Measurements from ENCODE around the gene UBE2D2. TPM values are rescaled to one million over a fixed set of nuclear protein-coding genes. Genes with fewer than 3 reads are reported as not detected.

Gene UBE2D2
- total and polyA plus RNA-seq, 2 of the 13 experiments (the other 11 are each of a cell fraction or from before 2014, with no cell fraction given), result 79.1 to 109 TPM

DNA sequence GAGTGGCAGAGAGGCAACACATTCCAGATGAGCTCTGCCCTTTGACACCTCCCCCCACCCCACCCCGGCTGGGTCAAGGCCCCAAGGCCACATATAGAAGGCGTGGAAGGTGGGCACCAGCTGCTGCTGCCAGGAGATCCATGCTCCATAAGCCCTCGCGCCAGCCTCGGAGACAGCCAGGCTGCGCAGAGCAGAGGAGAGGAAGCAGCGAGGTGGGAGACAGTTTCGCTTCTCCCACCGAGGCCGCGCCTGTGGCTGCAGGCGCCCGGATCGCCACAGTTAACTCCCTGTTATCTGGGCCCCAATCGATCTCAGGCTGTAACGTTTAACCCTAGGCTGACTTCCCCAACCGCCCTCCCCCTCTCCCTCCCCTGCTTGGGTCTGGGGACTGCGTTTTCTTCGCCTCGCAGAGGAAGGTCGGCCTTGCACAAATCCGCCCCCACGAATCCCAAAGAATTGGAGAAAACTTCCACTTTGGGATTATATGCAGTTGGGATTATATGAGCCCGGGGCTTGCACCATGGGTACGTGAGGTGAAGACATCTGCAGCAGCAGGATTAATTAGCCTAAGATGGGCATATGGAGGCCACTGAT is 85.9 kb downstream of the UBE2D2 start (continued):
- TF ChIP-seq, protein P1, sequence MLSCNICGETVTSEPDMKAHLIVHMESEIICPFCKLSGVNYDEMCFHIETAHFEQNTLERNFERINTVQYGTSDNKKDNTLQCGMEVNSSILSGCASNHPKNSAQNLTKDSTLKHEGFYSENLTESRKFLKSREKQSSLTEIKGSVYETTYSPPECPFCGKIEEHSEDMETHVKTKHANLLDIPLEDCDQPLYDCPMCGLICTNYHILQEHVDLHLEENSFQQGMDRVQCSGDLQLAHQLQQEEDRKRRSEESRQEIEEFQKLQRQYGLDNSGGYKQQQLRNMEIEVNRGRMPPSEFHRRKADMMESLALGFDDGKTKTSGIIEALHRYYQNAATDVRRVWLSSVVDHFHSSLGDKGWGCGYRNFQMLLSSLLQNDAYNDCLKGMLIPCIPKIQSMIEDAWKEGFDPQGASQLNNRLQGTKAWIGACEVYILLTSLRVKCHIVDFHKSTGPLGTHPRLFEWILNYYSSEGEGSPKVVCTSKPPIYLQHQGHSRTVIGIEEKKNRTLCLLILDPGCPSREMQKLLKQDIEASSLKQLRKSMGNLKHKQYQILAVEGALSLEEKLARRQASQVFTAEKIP (CRISPR knock-in tag; IDR thresholded peaks at IDR 0.05; ENCODE audit: borderline replicate concordance), result no peak
- TF ChIP-seq ZBTB7B (CRISPR knock-in tag; IDR thresholded peaks at IDR 0.05) (peak; percentile 81; the same call in 1 of the 2 replicates), KLF13 (CRISPR knock-in tag; IDR thresholded peaks at IDR 0.05) (no peak), MIER3 (CRISPR knock-in tag; IDR thresholded peaks at IDR 0.05; ENCODE audit: borderline replicate concordance) (no peak), ZNF282 (IDR thresholded peaks at IDR 0.05; ENCODE audit: partially characterized antibody) (no peak), ATF1 (CRISPR knock-in tag; IDR thresholded peaks at IDR 0.05) (no peak), RAD21 (CRISPR knock-in tag; IDR thresholded peaks at IDR 0.05) (no peak), GLI4 (CRISPR knock-in tag; IDR thresholded peaks at IDR 0.05; ENCODE audit: borderline replicate concordance) (no peak), ERF (CRISPR knock-in tag; IDR thresholded peaks at IDR 0.05) (no peak), ZNF232 (CRISPR knock-in tag; IDR thresholded peaks at IDR 0.05; ENCODE audit: borderline replicate concordance) (no peak), ZNF607 (CRISPR knock-in tag; IDR thresholded peaks at IDR 0.05; ENCODE audit: borderline replicate concordance) (0 out of 2 replicates have a peak, but pooled peaks have one; percentile 22), ZKSCAN5 (CRISPR knock-in tag; IDR thresholded peaks at IDR 0.05) (no peak), PRMT3 (CRISPR knock-in tag; IDR thresholded peaks at IDR 0.05; ENCODE audit: borderline replicate concordance, low read depth) (no peak)
- TF ChIP-seq, protein P2, sequence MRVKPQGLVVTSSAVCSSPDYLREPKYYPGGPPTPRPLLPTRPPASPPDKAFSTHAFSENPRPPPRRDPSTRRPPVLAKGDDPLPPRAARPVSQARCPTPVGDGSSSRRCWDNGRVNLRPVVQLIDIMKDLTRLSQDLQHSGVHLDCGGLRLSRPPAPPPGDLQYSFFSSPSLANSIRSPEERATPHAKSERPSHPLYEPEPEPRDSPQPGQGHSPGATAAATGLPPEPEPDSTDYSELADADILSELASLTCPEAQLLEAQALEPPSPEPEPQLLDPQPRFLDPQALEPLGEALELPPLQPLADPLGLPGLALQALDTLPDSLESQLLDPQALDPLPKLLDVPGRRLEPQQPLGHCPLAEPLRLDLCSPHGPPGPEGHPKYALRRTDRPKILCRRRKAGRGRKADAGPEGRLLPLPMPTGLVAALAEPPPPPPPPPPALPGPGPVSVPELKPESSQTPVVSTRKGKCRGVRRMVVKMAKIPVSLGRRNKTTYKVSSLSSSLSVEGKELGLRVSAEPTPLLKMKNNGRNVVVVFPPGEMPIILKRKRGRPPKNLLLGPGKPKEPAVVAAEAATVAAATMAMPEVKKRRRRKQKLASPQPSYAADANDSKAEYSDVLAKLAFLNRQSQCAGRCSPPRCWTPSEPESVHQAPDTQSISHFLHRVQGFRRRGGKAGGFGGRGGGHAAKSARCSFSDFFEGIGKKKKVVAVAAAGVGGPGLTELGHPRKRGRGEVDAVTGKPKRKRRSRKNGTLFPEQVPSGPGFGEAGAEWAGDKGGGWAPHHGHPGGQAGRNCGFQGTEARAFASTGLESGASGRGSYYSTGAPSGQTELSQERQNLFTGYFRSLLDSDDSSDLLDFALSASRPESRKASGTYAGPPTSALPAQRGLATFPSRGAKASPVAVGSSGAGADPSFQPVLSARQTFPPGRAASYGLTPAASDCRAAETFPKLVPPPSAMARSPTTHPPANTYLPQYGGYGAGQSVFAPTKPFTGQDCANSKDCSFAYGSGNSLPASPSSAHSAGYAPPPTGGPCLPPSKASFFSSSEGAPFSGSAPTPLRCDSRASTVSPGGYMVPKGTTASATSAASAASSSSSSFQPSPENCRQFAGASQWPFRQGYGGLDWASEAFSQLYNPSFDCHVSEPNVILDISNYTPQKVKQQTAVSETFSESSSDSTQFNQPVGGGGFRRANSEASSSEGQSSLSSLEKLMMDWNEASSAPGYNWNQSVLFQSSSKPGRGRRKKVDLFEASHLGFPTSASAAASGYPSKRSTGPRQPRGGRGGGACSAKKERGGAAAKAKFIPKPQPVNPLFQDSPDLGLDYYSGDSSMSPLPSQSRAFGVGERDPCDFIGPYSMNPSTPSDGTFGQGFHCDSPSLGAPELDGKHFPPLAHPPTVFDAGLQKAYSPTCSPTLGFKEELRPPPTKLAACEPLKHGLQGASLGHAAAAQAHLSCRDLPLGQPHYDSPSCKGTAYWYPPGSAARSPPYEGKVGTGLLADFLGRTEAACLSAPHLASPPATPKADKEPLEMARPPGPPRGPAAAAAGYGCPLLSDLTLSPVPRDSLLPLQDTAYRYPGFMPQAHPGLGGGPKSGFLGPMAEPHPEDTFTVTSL (CRISPR knock-in tag; IDR thresholded peaks at IDR 0.05; ENCODE audit: borderline replicate concordance), result 0 out of 2 replicates have a peak, but pooled peaks have one; percentile 18
- TF ChIP-seq, protein P3, sequence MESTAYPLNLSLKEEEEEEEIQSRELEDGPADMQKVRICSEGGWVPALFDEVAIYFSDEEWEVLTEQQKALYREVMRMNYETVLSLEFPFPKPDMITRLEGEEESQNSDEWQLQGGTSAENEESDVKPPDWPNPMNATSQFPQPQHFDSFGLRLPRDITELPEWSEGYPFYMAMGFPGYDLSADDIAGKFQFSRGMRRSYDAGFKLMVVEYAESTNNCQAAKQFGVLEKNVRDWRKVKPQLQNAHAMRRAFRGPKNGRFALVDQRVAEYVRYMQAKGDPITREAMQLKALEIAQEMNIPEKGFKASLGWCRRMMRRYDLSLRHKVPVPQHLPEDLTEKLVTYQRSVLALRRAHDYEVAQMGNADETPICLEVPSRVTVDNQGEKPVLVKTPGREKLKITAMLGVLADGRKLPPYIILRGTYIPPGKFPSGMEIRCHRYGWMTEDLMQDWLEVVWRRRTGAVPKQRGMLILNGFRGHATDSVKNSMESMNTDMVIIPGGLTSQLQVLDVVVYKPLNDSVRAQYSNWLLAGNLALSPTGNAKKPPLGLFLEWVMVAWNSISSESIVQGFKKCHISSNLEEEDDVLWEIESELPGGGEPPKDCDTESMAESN (CRISPR knock-in tag; conservative IDR thresholded peaks at IDR 0.05), result no peak
- TF ChIP-seq, protein P4, sequence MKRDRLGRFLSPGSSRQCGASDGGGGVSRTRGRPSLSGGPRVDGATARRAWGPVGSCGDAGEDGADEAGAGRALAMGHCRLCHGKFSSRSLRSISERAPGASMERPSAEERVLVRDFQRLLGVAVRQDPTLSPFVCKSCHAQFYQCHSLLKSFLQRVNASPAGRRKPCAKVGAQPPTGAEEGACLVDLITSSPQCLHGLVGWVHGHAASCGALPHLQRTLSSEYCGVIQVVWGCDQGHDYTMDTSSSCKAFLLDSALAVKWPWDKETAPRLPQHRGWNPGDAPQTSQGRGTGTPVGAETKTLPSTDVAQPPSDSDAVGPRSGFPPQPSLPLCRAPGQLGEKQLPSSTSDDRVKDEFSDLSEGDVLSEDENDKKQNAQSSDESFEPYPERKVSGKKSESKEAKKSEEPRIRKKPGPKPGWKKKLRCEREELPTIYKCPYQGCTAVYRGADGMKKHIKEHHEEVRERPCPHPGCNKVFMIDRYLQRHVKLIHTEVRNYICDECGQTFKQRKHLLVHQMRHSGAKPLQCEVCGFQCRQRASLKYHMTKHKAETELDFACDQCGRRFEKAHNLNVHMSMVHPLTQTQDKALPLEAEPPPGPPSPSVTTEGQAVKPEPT (CRISPR knock-in tag; IDR thresholded peaks at IDR 0.05; ENCODE audit: low read depth), result no peak
